ENCODE results near the gene BACE2.
"Not testable (repeated sequence)": the region's sequence is repeated elsewhere in the genome, so short reads cannot be mapped to it uniquely, and the experiment has no call there.

The BACE2 gene

DNA sequence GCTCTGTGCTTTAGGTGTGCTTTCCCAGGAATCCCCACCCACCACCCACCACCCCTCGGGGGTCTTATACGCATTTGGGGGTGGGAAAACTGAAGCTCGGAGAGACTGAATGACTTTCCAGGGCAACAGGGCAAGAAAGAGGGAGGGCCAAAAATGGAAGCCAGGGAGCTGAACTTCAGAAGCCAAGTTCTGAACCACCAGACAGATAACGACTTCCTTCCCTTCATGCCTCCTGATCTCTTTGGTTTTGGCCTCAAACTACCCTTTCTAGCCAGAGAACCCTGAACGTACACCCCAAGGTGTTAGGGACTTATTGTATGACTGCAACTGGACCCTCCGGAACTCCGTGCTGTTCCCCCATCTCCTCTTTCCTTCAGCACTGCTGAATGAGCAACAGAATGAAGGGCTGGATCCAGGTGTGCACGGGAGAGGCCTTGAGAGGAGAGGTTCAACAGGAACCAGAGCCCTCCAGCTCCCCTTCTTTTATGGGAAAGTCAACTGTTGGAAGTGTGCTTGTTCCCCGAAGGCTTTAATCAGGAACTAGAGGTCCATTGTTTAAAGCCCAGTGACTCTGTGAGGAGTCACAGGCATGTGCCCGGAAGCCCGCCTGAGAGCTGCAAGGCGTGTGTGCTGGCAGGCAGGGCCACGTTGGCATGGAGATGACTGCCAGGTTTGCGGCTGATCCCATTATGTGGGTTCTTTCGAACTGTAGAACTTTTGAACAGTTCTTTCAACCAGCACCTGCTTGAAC lies 3.1 kb downstream of the BACE2 start:
- no peak overlapping the region for H3K4me3 ChIP-seq (ENCODE audit: low read length)
- DNase-seq (ENCODE audit: low read depth, low spot score) = no peak

DNA sequence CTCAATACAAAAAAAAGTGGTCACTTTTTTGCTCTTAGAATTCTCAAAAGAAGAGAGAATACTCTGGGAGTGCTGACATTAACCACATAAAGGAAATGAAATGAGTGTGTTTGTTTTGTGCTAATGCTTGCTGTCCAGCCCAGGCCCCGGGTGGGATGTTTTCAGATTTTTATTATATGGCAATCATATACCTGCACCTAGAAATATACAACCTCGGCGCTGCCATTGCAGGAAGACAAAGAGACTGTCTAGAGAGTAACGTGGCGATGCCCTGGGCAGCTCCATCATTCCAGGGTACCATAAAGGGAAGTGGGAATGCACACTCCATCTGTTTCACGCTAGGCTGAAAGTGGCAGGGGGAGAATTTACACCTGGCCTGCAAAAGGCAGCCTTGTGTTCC lies 7.1 kb downstream of the BACE2 start:
- no peak overlapping the region for H3K4me3 ChIP-seq (ENCODE audit: low read length)
- no peak for DNase-seq (ENCODE audit: low read depth, low spot score)

DNA sequence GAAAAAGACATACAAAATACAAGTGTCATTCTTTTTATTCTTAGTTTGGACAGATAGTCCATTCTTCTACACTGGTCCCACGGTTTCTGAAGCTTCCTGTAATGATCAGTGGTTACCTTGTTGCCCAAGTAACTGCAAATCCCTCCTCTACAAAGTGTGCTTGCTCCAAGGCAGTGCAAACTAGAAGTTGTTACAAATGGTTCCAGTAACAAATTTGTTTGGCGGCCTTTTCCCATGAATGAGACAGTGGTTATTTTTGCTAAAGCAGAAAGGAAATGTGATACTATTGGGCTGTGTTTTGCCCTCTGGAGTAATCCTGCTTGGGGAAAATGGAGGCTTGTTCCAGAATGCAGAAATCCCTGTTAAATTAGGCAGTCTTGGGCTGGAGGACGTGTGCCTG lies 8.9 kb downstream of the BACE2 start:
- no peak for DNase-seq (ENCODE audit: low read depth, low spot score)
- H3K4me3 ChIP-seq (ENCODE audit: low read length) = no peak overlapping the region

DNA sequence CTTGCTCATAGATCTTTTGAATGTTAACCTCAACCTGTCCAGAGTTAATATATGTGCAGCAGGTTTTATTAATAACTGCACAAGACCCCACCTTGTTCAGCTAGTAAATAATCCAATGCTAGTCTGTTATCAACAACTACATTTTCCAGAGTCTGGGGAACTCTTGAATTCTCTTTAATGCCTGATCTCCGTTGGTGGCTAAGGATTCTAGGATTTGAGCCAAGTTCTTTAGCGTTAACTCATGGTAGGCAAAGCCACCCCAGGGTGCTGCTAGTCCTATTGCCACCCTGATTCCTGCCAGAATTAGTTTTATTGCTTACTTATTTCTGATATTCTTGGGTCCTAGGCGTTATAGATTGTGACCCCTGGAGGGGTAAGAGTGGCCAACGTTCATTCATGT lies 12.8 kb downstream of the BACE2 start:
- DNase-seq (ENCODE audit: low read depth, low spot score) = no peak
- no peak overlapping the region for H3K4me3 ChIP-seq (ENCODE audit: low read length)

DNA sequence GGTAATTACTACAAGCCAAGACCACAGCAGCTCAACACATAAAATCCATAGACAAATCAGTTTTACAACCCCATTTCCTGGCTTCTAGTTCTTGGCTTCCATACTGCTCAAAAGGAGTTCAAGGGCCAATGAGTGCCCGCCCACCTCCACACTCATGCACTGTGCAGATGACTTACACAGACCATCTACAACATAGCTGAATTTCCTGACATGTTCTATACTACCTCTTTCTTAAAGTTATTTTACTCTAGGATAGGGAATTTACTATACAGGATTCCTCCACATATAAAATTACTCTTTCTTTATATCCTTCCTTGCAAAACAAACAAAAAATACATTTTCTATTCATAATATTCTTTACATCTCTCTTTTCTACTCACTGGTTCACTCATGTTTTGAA lies 14.6 kb downstream of the BACE2 start:
- H3K4me3 ChIP-seq (ENCODE audit: low read length) = no peak overlapping the region
- no peak for DNase-seq (ENCODE audit: low read depth, low spot score)

DNA sequence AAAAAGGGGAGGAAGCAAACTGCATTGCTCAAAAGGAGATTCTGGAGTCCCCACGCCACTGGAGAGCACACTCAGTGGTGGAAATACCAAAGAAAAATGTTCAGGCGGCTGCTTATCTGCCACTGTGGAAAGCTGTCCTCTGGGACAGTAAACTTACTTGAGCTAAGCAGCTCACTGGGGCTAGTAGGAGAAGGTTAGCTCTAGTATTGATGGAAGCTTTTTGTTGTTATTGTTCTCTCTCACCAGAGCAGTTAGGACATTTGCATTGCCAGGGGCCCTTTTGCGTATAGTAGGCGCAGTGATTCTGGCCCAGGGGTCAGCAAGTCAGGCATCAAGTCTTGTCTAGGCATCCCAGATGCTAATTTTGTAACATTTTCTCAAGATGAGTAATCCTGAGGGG lies 15.6 kb downstream of the BACE2 start:
- DNase-seq (ENCODE audit: low read depth, low spot score) = no peak
- H3K4me3 ChIP-seq (ENCODE audit: low read length) = no peak overlapping the region

DNA sequence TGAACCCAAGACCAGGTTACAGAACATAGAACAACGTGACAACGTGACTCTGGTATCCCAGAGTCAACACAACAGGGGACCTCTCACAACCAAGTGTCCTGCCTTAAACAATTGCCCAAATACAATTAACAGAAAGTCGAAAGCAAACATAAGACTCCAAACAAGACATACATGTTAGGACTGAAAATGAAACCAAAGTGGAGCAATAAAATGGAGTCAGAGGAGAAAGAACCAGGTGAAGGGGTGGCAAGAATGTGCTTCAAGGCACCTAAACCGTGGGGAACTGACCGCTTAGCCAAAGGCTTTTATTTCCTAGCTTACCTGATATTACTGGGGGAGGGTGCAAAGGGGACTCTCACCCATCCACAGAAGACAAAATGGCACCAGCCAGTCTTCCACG lies 17.8 kb downstream of the BACE2 start:
- no peak overlapping the region for H3K4me3 ChIP-seq (ENCODE audit: low read length)
- no peak for DNase-seq (ENCODE audit: low read depth, low spot score)

DNA sequence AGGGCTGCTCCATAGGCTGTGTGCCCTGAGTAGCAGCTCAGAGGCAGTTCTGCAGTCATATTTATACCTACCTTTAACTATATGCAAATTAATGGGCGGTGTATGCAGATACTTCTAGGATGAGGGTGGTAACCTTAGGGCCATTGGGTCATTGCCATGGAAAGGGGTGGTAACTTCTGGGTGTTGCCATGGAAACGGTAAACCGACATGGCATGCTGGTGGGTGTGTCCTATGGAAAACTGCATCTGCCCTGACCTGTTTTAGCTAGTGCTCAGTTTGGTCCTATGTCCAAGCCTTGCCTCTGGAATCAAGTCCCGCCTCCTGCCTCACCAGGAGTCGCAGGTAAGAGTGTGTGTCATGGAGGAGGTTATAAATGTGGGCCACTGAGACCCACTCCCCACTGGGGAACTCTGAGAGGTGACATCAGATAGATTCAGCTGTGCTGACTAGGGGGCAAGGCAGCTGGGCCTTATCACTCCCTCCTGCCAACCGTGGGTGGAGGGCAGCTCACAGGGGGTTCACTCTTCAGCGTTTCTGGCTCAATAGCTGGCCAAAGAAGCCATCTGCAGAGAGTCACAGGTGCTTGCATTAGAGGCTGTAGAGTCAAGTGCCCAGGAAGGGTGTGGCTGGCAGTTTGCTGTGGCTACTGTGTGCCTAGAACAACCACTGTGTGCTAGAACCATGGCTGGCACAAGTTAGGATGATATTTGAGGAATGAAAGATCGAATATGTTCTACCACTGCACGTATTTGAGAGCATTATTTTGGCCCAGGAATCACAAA lies 19.0 kb downstream of the BACE2 start:
- no peak overlapping the region for H3K4me3 ChIP-seq (ENCODE audit: low read length)

DNA sequence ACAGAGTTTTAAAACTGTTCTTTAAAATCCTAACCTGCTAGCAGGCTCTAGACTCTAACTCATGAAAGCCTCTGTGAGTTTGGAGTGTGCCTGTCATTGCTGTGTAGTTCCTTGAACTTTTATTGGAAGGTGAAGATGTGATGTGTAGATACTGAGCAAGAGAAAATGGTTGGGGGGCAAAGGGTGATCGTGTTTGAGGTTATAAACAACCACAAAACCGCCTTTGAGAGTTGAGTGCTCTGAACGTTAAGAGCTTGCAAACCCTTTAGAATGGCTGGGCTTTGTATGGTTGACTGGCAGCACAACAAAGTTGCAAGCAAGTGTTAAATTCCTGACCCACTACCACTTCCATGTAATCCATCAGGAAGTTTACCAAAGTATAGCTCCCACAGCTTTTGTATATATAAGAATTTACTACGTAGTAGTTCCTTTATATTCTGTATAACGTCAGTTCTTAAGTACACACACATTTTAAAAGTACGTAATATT lies 19.6 kb downstream of the BACE2 start:
- H3K4me3 ChIP-seq (ENCODE audit: low read length) = no peak overlapping the region
- peak; percentile 83 for DNase-seq (ENCODE audit: low read depth, low spot score)

More for the DNA sequence above, 19.0 kb downstream of the BACE2 start:
- peak; percentile 5 for DNase-seq (ENCODE audit: low read depth, low spot score)

DNA sequence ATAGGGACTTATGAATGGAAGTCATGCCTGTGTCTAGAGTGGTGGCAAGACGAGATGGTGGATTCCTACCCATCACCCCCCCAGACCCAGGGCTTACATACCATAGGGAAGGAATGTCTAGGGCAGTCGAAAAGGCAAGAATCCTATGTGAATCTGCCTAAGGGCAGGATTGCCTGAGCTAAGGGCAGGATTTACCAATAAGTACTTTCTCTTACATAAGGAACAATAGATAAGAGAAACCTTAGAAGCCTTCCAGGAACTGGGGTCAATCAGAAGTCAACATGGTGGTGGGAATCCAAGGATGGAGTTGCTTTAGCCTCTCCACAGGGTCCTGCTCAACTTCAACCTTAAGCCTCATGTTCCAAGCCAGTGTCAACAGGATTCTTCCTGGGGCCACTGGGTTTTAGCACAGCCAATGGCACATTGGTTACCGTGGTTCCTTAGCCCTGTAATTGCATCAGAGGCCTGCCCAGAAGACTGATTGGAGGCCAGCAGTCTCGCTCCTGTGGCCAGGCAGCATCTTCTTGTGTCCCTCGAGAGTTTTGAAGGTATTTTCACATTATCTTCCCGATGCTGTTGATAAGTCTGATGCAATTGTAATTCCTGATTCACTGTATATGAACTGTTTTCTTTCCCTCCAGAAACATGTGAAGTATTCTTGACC lies 20.7 kb downstream of the BACE2 start:
- DNase-seq (ENCODE audit: low read depth, low spot score) = no peak
- H3K4me3 ChIP-seq (ENCODE audit: low read length) = no peak overlapping the region

DNA sequence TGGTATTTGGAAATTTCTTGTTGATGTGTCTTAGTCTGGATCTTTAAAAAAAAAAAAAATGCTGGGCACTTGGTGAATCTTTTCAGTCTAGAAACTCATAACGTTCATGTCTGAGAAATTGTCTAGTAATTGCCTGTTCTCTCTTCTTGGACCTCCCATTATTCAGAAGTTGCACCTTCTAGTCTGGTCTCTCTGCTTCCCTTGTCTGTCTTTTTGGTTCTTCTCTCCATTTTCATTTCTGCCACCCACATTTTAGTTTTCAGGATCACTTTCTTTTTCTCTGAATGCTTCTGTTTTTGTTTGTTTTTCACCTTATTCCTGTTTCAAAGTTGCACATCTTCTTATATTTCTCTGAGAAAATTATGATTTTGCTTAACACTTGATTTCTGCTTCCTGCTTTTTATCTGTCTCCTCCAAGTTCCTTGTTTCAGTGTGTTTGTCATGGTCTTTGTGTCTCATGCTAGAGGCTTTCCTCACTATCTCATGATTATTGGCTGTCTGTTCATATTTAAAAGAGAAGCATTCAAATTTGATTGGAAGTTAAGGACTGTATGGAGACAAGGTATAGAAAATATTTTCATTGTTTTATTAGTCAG lies 21.3 kb downstream of the BACE2 start:
- no peak for DNase-seq (ENCODE audit: low read depth, low spot score)
- no peak overlapping the region for H3K4me3 ChIP-seq (ENCODE audit: low read length)

DNA sequence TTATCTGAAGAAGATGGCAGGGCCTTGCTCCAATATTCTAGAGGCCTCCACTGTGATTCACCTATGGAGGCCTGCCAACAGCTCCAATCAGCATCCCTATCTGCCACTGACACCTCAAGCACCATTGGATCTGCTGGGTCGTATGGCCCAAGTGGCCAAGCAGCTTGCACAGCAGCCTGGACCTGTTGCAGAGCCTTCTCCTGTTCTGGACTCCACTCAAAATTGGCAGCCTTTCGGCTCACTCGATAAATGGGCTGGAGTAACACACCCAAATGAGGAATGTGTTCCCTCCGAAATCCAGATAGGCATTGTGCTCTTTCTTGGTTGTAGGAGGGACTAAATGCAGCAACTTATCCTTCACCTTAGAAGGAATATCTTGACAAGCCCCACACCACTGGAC lies 24.6 kb downstream of the BACE2 start:
- not testable (repeated sequence) for H3K4me3 ChIP-seq (ENCODE audit: low read length); DNase-seq (ENCODE audit: low read depth, low spot score)

DNA sequence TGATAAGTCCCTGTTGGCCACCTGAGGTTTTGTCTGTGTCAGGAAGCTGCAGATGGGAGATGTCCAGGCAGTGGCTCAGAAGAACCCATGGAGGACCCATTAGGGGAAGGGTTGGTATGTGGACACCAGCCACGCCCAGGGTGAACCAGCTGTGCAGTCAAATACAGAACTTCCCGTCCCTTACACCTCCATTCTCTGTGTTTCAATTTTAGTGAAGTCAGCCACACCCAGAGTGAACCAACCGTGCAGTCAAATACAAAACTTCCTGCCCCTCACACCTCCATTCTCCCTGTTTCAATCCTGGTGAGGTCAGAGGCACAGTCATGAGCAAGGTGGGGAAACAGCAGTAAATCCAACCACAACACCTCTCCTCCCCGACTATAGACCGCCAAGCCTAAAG lies 27.4 kb downstream of the BACE2 start:
- no peak overlapping the region for H3K4me3 ChIP-seq (ENCODE audit: low read length)
- no peak for DNase-seq (ENCODE audit: low read depth, low spot score)

DNA sequence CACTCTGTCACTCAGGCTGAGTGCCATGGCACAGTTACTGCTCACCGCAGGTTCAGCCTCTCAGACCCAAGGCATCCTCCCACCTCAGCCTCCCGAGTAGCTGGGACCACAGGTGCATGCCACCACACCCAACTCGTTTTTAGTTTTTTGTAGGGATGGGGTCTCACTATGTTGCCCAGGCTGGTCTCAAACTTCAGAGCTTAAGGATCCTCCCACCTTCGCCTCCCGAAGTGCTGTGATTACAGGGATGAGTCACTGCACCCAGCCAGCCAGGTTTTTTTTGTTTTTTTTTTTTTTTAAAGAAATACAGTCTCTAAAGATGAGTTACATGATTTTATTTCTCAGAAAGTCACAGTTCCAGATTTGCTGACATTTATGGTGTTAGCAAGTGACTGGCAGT lies 29.0 kb downstream of the BACE2 start:
- no peak for DNase-seq (ENCODE audit: low read depth, low spot score)

DNA sequence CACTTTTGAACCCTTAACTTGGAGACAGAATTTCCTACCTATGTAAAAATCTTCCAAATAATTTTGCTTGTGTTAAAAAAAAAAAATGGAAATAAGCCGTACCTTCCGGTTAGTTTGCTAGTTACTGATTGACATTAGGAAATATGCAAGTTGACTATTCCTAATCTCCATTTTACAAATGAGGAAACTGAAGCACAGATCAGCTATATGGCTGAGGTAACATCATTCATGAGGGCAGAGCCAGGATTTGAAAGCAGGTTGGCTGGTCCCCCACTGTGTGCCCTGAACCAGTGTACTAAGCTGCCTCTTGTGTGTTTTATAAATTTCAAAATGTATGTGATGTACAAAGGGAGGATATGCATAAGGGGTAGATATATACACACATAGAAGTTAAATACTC lies 29.6 kb downstream of the BACE2 start:
- no peak for DNase-seq (ENCODE audit: low read depth, low spot score)

More for the DNA sequence above, 29.0 kb downstream of the BACE2 start:
- H3K4me3 ChIP-seq (ENCODE audit: low read length) = no peak overlapping the region

DNA sequence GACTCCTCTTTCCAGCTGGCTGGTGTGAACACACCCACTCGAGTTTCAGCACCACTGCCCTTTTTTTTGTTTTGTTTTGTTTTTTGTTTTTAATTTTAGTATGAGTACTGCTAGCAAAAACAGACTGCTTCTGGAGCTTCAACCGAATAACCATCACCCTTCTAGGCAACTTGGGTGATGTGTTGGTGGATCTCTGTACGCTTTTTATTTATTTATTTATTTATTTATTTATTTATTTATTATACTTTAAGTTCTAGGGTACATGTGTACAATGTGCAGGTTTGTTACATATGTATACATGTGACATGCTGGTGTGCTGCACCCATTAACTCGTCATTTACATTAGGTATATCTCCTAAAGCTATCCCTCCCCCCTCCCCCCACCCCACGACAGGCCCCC lies 30.7 kb downstream of the BACE2 start:
- not testable (repeated sequence) for H3K4me3 ChIP-seq (ENCODE audit: low read length); DNase-seq (ENCODE audit: low read depth, low spot score)

More for the DNA sequence above, 29.6 kb downstream of the BACE2 start:
- H3K4me3 ChIP-seq (ENCODE audit: low read length) = no peak overlapping the region

DNA sequence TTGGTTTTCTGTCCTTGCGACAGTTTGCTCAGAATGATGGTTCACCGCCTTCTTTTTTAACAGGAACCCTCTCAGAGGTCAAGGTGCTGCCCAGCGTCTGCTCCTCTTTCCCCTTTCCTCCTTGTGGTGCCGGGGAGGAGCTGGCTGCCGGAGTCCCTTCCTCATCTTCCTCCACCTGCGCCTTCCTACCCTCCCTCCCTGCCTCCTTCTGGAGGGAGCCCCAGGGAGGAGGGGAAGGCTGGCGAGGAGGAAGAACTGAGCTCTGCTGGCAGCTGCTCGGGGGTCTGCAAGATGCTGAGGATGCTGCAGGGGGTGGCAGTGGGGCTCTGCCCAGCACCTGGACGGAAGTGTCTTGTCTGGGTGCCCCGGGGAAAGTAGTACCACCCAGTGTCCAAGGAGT lies 31.2 kb downstream of the BACE2 start:
- DNase-seq (ENCODE audit: low read depth, low spot score) = no peak
- no peak overlapping the region for H3K4me3 ChIP-seq (ENCODE audit: low read length)

DNA sequence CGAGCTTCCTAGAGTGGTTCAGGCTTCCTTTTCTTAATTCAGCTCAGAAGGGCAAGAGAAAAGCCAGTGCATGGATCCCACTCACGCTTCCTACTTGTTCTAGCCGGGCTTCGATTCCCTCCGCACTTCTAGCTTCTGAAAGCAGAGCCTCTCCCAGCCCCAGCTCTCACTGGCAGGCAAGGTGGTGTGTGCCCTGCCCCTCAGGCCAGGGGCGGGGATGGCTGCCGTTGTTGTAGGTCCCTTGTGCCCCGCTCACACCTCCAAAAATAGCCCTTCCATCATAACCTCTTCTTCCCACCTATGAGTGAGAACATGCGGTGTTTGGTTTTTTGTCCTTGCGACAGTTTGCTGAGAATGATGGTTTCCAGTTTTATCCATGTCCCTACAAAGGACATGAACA lies 31.6 kb downstream of the BACE2 start:
- H3K4me3 ChIP-seq (ENCODE audit: low read length) = no peak overlapping the region
- DNase-seq (ENCODE audit: low read depth, low spot score) = no peak

DNA sequence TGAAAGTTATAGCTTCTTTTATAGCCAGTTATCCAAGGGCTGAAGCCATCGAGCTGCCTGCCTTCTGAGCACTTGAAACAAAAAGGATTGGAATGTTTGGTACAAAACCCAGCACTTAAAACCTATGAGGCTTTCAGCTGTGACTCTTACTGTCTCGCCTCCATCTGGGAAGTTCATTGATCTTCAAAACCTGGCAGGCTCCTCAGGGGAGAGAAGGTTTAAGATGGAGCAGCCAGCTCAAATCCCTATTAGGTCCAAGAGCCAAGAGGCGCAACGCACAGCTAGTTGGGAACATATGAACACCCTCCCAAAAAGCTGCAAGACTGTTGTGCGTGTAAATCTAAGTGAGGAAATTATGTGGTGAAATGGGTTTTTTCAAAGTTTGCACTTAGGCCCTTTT lies 33.4 kb downstream of the BACE2 start:
- no peak overlapping the region for H3K4me3 ChIP-seq (ENCODE audit: low read length)
- DNase-seq (ENCODE audit: low read depth, low spot score) = no peak

DNA sequence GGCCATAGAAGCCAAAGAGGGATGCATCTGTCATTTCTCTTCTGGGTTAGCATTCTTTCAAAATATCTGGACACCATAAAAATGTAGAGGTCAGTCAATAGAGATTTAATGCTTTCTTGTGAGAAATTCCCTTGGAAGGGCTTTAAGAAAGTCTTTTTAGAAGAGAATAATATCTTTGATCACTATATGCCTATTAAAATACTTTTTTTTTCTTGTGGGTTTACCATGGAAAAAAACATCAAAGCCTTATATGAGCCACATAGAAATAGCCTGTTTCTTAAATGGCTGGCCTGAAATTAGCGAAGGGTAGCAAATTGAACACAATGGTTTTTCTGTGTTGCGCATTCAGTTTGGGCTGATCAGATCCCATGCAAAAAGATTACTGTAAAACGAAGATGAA lies 36.8 kb downstream of the BACE2 start:
- H3K4me3 ChIP-seq (ENCODE audit: low read length) = no peak overlapping the region
- no peak for DNase-seq (ENCODE audit: low read depth, low spot score)
